Measurements from ENCODE around the gene MAGI1. TPM values are rescaled to one million over a fixed set of nuclear protein-coding genes. Genes with fewer than 3 reads are reported as not detected.

Gene MAGI1
- total RNA-seq, 2 experiments from 2014 or later: 0.21 to 0.24 TPM

DNA sequence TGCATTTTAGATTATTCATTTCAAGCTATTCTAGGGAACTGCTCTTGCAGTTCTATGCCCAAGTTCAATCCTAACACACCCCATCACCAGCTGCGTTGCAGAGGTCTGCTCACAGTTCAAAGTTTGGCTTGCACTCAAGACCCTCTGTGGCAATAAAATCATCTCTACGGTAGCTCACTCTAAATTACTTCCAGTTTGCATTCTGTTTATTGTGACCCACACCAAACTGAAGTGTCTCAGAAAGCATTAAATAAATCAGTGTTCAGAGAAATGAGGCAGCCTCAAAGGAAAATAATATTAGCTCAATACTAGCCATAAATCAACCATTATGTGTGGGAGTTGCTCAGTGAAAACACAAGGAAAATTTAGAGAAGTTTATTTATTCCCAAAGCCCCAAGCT is 250.3 kb downstream of the MAGI1 start:
- DNase-seq: no peak
- no peaks in the 10 kb centered on the region for H3K4me1 Mint-ChIP-seq (ENCODE audit: low read depth)
- ChIA-PET CTCF (interaction anchor here (1.4 kb wide), 1 partner anchor 351 kb away, joined by 3 read pairs; no protein-coding TSS in a partner anchor), POLR2A (no interaction called here)
- H3K27ac Mint-ChIP-seq: no peak overlapping the region
- intact Hi-C loops (cut with micrococcal nuclease): loop anchor here (5.0 kb wide), 1 partner anchor 409 kb away; no protein-coding TSS in a partner anchor
- no peak overlapping the region for H3K4me3 Mint-ChIP-seq
- H3K36me3 Mint-ChIP-seq: no peaks in the 10 kb centered on the region
- H3K27me3 Mint-ChIP-seq: no peaks in the 10 kb centered on the region
- H3K9me3 Mint-ChIP-seq: no peaks in the 10 kb centered on the region

DNA sequence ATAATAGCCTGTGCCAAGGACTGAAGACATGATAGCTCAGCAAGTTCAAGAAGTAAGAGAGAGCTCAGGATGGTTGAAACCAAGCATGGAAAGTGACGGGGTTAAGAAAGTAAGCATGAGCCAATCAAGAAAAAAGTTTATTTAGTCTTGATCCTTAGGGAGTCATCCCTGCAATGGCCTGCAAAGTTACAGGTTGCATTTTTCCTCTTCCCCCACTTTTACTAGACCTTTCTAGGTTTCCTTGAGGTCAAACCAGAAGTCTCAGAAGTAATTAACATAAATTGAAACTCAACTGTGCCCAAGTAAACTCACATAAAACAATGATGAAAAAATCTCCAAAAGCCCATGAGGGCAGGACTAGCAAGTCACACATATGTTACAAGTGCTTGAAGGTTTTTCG is 250.9 kb downstream of the MAGI1 start:
- H3K27me3 Mint-ChIP-seq: no peaks in the 10 kb centered on the region
- H3K27ac Mint-ChIP-seq: no peak overlapping the region
- no peaks in the 10 kb centered on the region for H3K9me3 Mint-ChIP-seq
- H3K4me3 Mint-ChIP-seq: no peak overlapping the region
- H3K4me1 Mint-ChIP-seq (ENCODE audit: low read depth): no peaks in the 10 kb centered on the region
- ChIA-PET POLR2A (no interaction called here), CTCF (interaction anchor here (1.4 kb wide), 1 partner anchor 352 kb away, joined by 3 read pairs; no protein-coding TSS in a partner anchor)
- DNase-seq: no peak
- intact Hi-C loops (cut with micrococcal nuclease): loop anchor here (5.0 kb wide), 1 partner anchor 409 kb away; no protein-coding TSS in a partner anchor
- H3K36me3 Mint-ChIP-seq: no peaks in the 10 kb centered on the region

DNA sequence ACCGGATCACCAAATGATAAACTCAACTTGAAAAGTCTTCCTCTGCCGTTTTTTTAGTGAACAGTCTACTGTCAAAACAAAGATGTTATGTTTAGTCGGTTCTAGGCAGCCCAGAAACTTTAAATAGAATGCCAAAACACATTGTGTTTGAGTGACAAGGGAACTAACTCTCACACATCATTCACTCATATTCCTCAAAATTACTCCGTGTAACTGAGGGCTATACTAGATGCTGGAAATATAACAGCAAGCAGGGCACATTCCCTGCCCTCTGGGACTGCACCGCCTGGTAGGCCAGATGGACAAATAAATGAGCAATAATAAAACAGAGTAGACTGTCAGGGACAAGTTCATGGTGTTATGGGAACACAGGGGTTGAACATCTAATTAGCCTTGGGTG is 251.4 kb downstream of the MAGI1 start:
- POLR2A ChIA-PET: no interaction called here

DNA sequence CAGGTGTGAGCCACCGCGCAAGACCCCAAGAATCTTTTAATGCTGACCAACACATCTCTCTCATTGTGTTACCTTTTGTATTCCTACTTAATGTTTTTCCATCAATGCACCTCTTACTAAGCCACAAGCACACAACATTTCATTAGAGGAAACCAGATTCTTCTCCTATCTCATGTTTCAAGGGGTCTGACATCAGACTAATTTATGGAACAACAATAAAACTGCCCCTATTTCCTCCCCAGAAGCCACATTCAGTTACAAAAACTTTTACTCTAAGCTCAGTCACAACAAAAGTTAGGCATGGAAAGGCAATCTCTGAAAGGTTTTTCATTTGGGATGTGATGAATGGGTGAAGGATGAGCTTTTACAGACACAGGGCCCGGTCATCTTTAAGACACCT is 251.8 kb downstream of the MAGI1 start:
- POLR2A ChIA-PET: no interaction called here
- CTCF ChIA-PET: no interaction called here
- H3K4me3 Mint-ChIP-seq: no peak overlapping the region
- H3K36me3 Mint-ChIP-seq: no peaks in the 10 kb centered on the region
- H3K4me1 Mint-ChIP-seq (ENCODE audit: low read depth): no peaks in the 10 kb centered on the region
- DNase-seq: no peak
- no peaks in the 10 kb centered on the region for H3K27me3 Mint-ChIP-seq
- H3K27ac Mint-ChIP-seq: no peak overlapping the region
- no peaks in the 10 kb centered on the region for H3K9me3 Mint-ChIP-seq
- intact Hi-C loops (cut with micrococcal nuclease): loop anchor here (5.0 kb wide), 1 partner anchor 410 kb away; no protein-coding TSS in a partner anchor

More for the DNA sequence above, 251.4 kb downstream of the MAGI1 start:
- intact Hi-C loops (cut with micrococcal nuclease): loop anchor here (5.0 kb wide), 1 partner anchor 410 kb away; no protein-coding TSS in a partner anchor
- no peaks in the 10 kb centered on the region for H3K36me3 Mint-ChIP-seq
- no peak overlapping the region for H3K27ac Mint-ChIP-seq
- no peak overlapping the region for H3K4me3 Mint-ChIP-seq
- H3K4me1 Mint-ChIP-seq (ENCODE audit: low read depth): no peaks in the 10 kb centered on the region
- no peak for DNase-seq
- CTCF ChIA-PET: no interaction called here
- no peaks in the 10 kb centered on the region for H3K9me3 Mint-ChIP-seq
- no peaks in the 10 kb centered on the region for H3K27me3 Mint-ChIP-seq

DNA sequence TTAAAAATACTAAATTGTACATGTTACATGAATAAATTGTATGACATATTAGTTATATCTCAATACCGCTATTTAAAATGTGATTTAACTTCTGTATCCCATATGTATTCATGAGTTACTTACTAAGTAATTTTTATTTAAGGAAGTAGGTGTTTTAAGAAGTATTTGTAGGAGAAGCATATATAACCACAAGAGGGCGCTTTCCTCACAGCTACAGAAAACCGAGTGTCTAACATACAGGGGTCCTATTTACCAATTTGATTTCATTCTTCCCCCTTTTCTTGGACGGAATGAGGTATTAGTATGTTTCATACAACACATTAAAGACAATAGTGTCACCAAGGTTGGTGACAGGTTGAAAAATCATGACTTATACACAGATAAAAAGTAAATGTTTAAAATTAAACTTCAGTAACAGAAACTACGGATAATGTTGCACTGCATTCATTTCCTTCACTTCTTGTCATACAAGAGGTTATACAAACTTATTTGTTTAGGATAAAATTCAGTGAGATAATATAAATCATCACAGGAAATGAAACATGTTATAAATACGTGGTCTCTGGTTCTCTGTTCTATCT is 253.6 kb downstream of the MAGI1 start:
- no peak for DNase-seq
- Mint-ChIP-seq H3K4me1 (ENCODE audit: low read depth) (no peaks in the 10 kb centered on the region), H3K27me3 (no peaks in the 10 kb centered on the region), H3K36me3 (no peaks in the 10 kb centered on the region), H3K4me3 (no peak overlapping the region), H3K27ac (no peak overlapping the region), H3K9me3 (no peaks in the 10 kb centered on the region)
- POLR2A ChIA-PET: no interaction called here
- CTCF ChIA-PET: no interaction called here
- intact Hi-C loops (cut with micrococcal nuclease): loop anchor here (5.0 kb wide), 1 partner anchor 412 kb away; no protein-coding TSS in a partner anchor

DNA sequence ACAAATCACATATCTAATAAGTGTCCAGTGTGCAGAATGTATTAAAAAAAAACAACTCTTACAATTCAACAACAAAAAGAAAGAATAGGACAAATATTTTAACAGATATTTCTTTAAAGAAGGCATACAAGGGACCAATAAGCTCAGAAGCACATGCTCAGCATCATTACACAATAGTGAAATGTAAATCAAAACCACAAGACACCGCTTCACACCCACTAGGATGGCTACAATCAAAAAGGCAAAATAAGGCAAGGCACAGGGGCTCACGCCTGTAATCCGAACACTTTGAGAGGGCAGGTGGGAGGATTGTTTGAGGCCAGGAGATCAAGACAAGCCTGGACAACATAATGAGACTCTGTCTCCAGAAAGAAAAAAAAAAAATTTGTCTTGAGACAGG is 255.6 kb downstream of the MAGI1 start:
- Mint-ChIP-seq H3K9me3 (no peaks in the 10 kb centered on the region), H3K27ac (no peak overlapping the region), H3K36me3 (no peaks in the 10 kb centered on the region), H3K4me1 (ENCODE audit: low read depth) (no peaks in the 10 kb centered on the region), H3K27me3 (no peaks in the 10 kb centered on the region), H3K4me3 (no peak overlapping the region)
- ChIA-PET POLR2A (no interaction called here), CTCF (no interaction called here)
- intact Hi-C loops (cut with micrococcal nuclease): no loop called here
- DNase-seq: no peak

DNA sequence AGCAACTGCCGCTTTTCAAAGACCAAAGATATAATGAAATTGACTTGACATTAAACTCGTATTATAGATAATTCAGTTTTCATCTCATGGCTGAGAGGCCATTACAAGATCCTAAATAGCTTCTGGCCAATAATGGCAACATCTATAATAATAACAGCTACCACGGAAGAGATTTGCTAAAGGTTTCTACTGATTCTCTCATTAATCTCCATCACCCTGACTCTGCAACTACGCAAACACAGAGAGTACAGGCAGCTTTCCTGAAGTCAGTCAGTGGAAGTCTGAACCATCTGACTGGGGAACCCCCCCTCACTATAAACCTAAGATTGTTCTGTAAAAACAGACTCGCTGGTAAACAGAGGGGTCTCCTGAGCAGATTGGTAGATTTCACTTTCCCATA is 257.1 kb downstream of the MAGI1 start:
- ChIA-PET CTCF (no interaction called here), POLR2A (no interaction called here)
- DNase-seq: no peak
- H3K9me3 Mint-ChIP-seq: no peaks in the 10 kb centered on the region
- H3K4me1 Mint-ChIP-seq (ENCODE audit: low read depth): no peaks in the 10 kb centered on the region
- H3K27me3 Mint-ChIP-seq: no peaks in the 10 kb centered on the region
- intact Hi-C loops (cut with micrococcal nuclease): no loop called here
- no peak overlapping the region for H3K27ac Mint-ChIP-seq
- no peaks in the 10 kb centered on the region for H3K36me3 Mint-ChIP-seq
- no peak overlapping the region for H3K4me3 Mint-ChIP-seq

DNA sequence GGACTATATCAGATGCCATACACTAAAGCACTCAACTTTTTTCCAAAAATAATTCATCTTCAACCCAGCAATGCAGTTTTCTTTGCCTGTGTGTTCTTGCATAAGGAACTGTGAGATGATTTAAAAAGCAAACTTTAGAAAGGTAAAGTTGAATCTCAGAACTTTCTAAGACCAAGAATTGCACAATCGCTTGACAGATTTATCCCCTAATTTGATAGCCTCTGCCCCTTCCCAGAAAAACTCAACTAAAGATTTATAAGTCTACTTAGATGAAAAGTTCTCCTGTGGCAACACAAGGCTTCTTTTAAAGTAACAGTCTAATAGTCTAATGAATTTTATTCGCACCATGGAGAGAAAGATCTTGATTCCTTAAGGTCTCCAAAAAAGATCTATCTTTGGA is 259.3 kb downstream of the MAGI1 start:
- Mint-ChIP-seq H3K27ac (no peak overlapping the region), H3K4me3 (no peak overlapping the region), H3K4me1 (ENCODE audit: low read depth) (no peaks in the 10 kb centered on the region), H3K27me3 (no peaks in the 10 kb centered on the region), H3K36me3 (no peaks in the 10 kb centered on the region), H3K9me3 (no peaks in the 10 kb centered on the region)
- intact Hi-C loops (cut with micrococcal nuclease): no loop called here
- CTCF ChIA-PET: no interaction called here
- POLR2A ChIA-PET: no interaction called here
- no peak for DNase-seq

DNA sequence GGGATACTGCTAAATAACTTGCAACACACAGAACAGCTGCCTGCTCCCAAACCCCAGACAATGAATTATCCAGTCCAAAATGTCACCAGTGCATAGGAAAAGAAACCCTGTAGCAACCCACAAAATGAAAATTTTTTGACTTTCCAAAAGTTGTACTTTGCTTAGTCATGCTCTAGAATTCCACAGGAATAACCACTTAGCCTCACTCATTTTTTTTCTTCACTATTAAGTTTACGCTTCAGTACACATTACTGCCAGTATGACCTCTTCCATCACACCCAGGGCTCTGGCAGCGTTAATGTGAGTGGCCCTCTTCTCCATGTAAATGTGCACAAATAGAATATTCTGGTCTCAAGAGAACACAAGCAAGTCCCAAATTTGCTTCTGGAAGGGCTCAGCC is 259.8 kb downstream of the MAGI1 start:
- POLR2A ChIA-PET: no interaction called here
- H3K27ac Mint-ChIP-seq: no peak overlapping the region
- no peaks in the 10 kb centered on the region for H3K36me3 Mint-ChIP-seq
- H3K4me1 Mint-ChIP-seq (ENCODE audit: low read depth): no peaks in the 10 kb centered on the region
- no peaks in the 10 kb centered on the region for H3K9me3 Mint-ChIP-seq
- H3K27me3 Mint-ChIP-seq: no peaks in the 10 kb centered on the region
- intact Hi-C loops (cut with micrococcal nuclease): no loop called here
- CTCF ChIA-PET: no interaction called here
- H3K4me3 Mint-ChIP-seq: no peak overlapping the region
- DNase-seq: no peak

DNA sequence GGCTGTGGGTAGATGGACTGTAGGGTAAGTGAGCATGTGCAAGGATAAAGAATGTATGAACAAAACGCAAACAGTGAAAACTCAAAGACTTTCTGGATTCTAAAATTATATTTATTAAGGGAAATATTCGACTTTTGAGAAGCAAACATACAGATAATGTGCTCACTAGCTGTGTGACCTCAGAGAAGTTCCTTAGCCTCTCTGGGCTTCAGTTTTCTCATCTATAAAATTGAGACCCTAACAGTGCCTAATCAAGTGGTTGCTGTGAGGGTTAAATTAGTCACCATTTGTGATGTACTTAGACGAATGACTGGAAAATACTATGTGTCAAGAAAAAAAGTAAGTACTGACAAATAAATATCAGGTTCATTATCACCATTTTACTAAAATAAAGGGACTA is 261.7 kb downstream of the MAGI1 start:
- intact Hi-C loops (cut with micrococcal nuclease): no loop called here
- CTCF ChIA-PET: no interaction called here
- Mint-ChIP-seq H3K9me3 (no peaks in the 10 kb centered on the region), H3K27me3 (no peaks in the 10 kb centered on the region), H3K36me3 (no peaks in the 10 kb centered on the region), H3K27ac (no peak overlapping the region), H3K4me3 (no peak overlapping the region), H3K4me1 (ENCODE audit: low read depth) (no peaks in the 10 kb centered on the region)
- POLR2A ChIA-PET: no interaction called here
- no peak for DNase-seq

DNA sequence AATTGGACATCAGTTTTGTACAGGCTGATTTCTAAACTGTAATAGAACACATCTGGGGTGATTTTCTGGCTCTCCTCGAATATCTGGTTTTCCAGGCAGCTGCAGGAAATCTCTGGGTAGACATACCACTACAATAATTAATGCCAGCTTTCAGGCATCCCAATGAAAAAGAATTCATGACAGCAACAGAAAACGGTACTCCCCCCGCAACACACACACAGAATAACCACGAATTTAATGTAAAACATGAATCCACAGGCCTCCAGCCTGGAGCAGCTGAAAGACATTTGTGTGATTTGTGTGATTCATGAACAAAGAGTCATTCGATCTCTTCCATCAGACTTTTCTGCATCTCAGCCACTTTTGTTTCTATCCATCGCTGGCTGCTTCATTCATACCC is 262.2 kb downstream of the MAGI1 start:
- Mint-ChIP-seq H3K4me1 (ENCODE audit: low read depth) (no peaks in the 10 kb centered on the region), H3K27me3 (no peaks in the 10 kb centered on the region), H3K36me3 (no peaks in the 10 kb centered on the region), H3K4me3 (no peak overlapping the region), H3K9me3 (no peaks in the 10 kb centered on the region), H3K27ac (no peak overlapping the region)
- intact Hi-C loops (cut with micrococcal nuclease): no loop called here
- POLR2A ChIA-PET: no interaction called here
- CTCF ChIA-PET: no interaction called here
- DNase-seq: no peak

DNA sequence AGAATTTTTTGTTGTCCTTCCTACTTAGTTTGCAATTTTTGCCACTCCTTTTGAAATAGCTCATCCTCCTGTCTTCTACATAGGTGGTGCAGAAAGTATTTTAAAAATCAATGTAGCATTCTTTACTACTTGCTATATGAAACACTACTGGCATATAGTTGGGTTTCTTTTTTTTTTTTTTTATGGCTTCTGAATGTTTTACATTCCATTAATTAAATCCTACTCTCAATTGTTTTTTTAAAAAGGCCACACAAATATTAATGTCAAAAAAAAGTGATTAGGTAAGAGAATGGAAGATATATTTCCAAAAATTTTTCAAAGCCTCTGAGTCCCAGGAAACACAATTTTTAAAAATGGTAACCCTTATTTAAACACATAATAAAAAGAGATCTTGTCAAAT is 262.6 kb downstream of the MAGI1 start:
- CTCF ChIA-PET: no interaction called here
- Mint-ChIP-seq H3K9me3 (no peaks in the 10 kb centered on the region), H3K27me3 (no peaks in the 10 kb centered on the region), H3K4me1 (ENCODE audit: low read depth) (no peaks in the 10 kb centered on the region), H3K36me3 (no peaks in the 10 kb centered on the region), H3K4me3 (no peak overlapping the region), H3K27ac (no peak overlapping the region)
- no peak for DNase-seq
- POLR2A ChIA-PET: no interaction called here
- intact Hi-C loops (cut with micrococcal nuclease): no loop called here

DNA sequence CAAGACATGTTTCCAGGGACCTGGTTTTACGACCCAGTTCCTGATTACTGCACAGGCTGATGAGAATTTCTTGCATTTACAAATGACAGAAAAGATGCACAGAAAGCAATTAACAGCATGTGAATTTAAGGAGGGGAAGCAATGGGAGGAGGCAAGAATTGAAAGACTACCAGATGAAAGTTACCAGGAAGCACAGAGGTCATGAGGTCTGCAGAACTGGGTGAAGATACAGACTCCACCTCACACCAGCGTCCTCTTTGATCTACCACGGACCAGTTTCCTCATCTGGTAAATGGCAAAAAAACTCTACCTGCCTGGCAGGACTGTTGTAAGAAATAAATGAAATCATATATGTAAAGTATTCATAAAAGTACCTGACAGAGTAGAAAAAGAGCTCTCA is 266.0 kb downstream of the MAGI1 start:
- Mint-ChIP-seq H3K36me3 (no peaks in the 10 kb centered on the region), H3K9me3 (no peaks in the 10 kb centered on the region), H3K27me3 (no peaks in the 10 kb centered on the region), H3K27ac (no peak overlapping the region), H3K4me1 (ENCODE audit: low read depth) (no peaks in the 10 kb centered on the region), H3K4me3 (no peak overlapping the region)
- intact Hi-C loops (cut with micrococcal nuclease): no loop called here
- POLR2A ChIA-PET: no interaction called here
- CTCF ChIA-PET: no interaction called here
- no peak for DNase-seq

Data from activated CD4-positive, alpha-beta memory T cell treated with anti-CD3 and anti-CD28 coated beads for 36 hours (primary cell).